HFF-Myc (cell line): ENCODE measurements around the gene AJAP1.

Source experiments
- DNase-seq: peaks from one replicate; pipeline ENCODE4 v3.0.0-alpha.2; 2011; ENCODE audit warnings: low read depth; ENCODE audit errors: extremely low read depth
- H3K4me3 ChIP-seq: replicated peaks from 2 replicates; pipeline ENCODE4 v1.5.1; 2011; ENCODE audit warnings: low read depth, mild to moderate bottlenecking, control low read depth, low read length
- TF ChIP-seq, protein P1 (sequence below): IDR thresholded peaks from 2 replicates; pipeline ENCODE4 v1.5.1; 2012; ENCODE audit warnings: mild to moderate bottlenecking, low read depth, low read length, control low read depth; ENCODE audit errors: missing control alignments

The AJAP1 gene

DNA sequence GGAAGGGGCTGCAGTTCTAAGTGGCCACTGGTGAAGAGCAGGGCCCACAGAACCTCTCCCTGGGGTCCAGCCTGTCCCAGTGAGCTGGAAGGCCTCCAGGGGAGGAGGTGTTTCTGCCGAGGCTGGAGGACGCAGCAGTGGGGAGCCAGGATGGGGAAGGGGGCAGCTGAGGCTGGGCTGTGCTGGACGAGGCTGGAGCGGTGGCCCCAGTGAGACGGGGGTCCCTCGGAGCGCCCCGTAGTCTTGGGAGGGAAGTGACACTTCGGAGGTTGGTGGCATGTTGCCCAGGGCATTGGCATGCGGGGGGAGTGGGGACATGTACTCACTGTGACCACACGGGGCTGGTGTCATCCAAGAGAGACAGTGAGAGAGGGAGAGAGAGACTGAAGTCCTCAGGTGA lies 33.5 kb downstream of the AJAP1 start:
- DNase-seq = no peak
- no peak overlapping the region for H3K4me3 ChIP-seq
- TF ChIP-seq, protein P1, sequence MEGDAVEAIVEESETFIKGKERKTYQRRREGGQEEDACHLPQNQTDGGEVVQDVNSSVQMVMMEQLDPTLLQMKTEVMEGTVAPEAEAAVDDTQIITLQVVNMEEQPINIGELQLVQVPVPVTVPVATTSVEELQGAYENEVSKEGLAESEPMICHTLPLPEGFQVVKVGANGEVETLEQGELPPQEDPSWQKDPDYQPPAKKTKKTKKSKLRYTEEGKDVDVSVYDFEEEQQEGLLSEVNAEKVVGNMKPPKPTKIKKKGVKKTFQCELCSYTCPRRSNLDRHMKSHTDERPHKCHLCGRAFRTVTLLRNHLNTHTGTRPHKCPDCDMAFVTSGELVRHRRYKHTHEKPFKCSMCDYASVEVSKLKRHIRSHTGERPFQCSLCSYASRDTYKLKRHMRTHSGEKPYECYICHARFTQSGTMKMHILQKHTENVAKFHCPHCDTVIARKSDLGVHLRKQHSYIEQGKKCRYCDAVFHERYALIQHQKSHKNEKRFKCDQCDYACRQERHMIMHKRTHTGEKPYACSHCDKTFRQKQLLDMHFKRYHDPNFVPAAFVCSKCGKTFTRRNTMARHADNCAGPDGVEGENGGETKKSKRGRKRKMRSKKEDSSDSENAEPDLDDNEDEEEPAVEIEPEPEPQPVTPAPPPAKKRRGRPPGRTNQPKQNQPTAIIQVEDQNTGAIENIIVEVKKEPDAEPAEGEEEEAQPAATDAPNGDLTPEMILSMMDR = no peak

- TF ChIP-seq, protein P1 = no peak
- no peak for DNase-seq
- H3K4me3 ChIP-seq = no peak overlapping the region
Measured at GRCh38 chr1:4689271-4689935, 35.0 kb downstream of the AJAP1 start.

- H3K4me3 ChIP-seq = no peak overlapping the region
- TF ChIP-seq, protein P1 = no peak
- no peak for DNase-seq
Measured at GRCh38 chr1:4689941-4690635, 35.7 kb downstream of the AJAP1 start.

- H3K4me3 ChIP-seq = no peak overlapping the region
- TF ChIP-seq, protein P1 = no peak
- no peak for DNase-seq
Measured at GRCh38 chr1:4690951-4691675, 36.7 kb downstream of the AJAP1 start.

- no peak for DNase-seq
- TF ChIP-seq, protein P1 = no peak
- H3K4me3 ChIP-seq = no peak overlapping the region
Measured at GRCh38 chr1:4691766-4692405, 37.5 kb downstream of the AJAP1 start.

DNA sequence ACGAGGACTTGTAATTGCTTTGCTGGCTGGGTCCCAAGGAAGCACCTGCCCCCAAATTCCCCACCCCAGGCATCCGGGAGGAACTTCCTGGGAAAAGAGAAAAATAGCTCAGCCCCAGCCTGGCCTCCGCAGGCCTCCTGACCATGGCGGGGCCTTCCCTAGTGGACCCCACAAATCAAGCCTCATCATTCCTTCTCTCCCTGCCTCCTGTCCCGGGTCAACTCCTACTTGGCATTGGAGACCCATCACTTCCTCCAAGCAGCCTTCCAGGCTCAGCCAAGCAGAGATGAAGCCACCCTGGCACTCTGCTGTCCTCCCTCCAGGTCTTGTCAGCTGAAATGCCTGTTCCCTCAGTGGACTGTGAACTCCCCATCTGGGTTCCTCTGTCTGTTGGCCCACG lies 38.0 kb downstream of the AJAP1 start:
- DNase-seq = no peak
- TF ChIP-seq, protein P1 = no peak
- no peak overlapping the region for H3K4me3 ChIP-seq
